ENCODE results near the gene KCTD16.

KCTD16 gene

GRCh38 chr5:144237851-144238250, 67.2 kb downstream of the KCTD16 start:
- Histone ChIP-seq H3K27me3 (ENCODE audit: insufficient read depth, low read length, poor library complexity) (peaks cover 3% of the 10 kb centered on the region), H3K9me3 (ENCODE audit: insufficient read depth, low read length, severe bottlenecking) (no peaks in the 10 kb centered on the region), H3K27ac (ENCODE audit: low read length) (no peak overlapping the region), H3K4me1 (ENCODE audit: insufficient read depth, low read length) (no peaks in the 10 kb centered on the region), H3K79me2 (ENCODE audit: insufficient read depth, low read length) (no peaks in the 10 kb centered on the region), H3K4me2 (ENCODE audit: insufficient read depth, low read length) (no peak overlapping the region), H4K20me1 (ENCODE audit: insufficient read depth, low read length) (no peaks in the 10 kb centered on the region), H3K36me3 (ENCODE audit: insufficient read depth, low read length) (no peaks in the 10 kb centered on the region), H3K4me3 (ENCODE audit: low read depth in 1 of 2, low read length in 2 of 2) (no peak overlapping the region), H3K9ac (ENCODE audit: low read depth, low read length) (no peak overlapping the region), H2AFZ (ENCODE audit: low read depth, low read length) (no peak overlapping the region)
- no peak for TF ChIP-seq EZH2 (IDR thresholded peaks at IDR 0.05; ENCODE audit: borderline replicate concordance, low read depth, low read length, severe bottlenecking)
- no peak for DNase-seq
- ATAC-seq (ENCODE audit: insufficient read depth, low read depth), result no peak

GRCh38 chr5:144247131-144247530, 76.5 kb downstream of the KCTD16 start:
- Histone ChIP-seq H3K27ac (ENCODE audit: low read length) (no peak overlapping the region), H3K27me3 (ENCODE audit: insufficient read depth, low read length, poor library complexity) (peaks cover 15% of the 10 kb centered on the region), H3K4me1 (ENCODE audit: insufficient read depth, low read length) (no peaks in the 10 kb centered on the region), H3K79me2 (ENCODE audit: insufficient read depth, low read length) (no peaks in the 10 kb centered on the region), H2AFZ (ENCODE audit: low read depth, low read length) (no peak overlapping the region), H3K9me3 (ENCODE audit: insufficient read depth, low read length, severe bottlenecking) (no peaks in the 10 kb centered on the region), H4K20me1 (ENCODE audit: insufficient read depth, low read length) (no peaks in the 10 kb centered on the region), H3K4me2 (ENCODE audit: insufficient read depth, low read length) (no peak overlapping the region), H3K4me3 (ENCODE audit: low read depth in 1 of 2, low read length in 2 of 2) (no peak overlapping the region), H3K36me3 (ENCODE audit: insufficient read depth, low read length) (no peaks in the 10 kb centered on the region), H3K9ac (ENCODE audit: low read depth, low read length) (no peak overlapping the region)
- TF ChIP-seq CTCF (IDR thresholded peaks at IDR 0.05; ENCODE audit: borderline replicate concordance, extremely low read depth, low read length, poor library complexity, severe bottlenecking) (no peak), EZH2 (IDR thresholded peaks at IDR 0.05; ENCODE audit: borderline replicate concordance, low read depth, low read length, severe bottlenecking) (no peak)
- ATAC-seq (ENCODE audit: insufficient read depth, low read depth) (no peak), DNase-seq (no peak)

GRCh38 chr5:144248015-144248414, 77.3 kb downstream of the KCTD16 start:
- H3K4me3 ChIP-seq (ENCODE audit: low read depth in 1 of 2, low read length in 2 of 2), result no peak overlapping the region
- H4K20me1 ChIP-seq (ENCODE audit: insufficient read depth, low read length), result no peaks in the 10 kb centered on the region
- H3K27me3 ChIP-seq (ENCODE audit: insufficient read depth, low read length, poor library complexity), result peaks cover 15% of the 10 kb centered on the region
- no peak overlapping the region for H3K27ac ChIP-seq (ENCODE audit: low read length)
- no peak overlapping the region for H3K9ac ChIP-seq (ENCODE audit: low read depth, low read length)
- DNase-seq (no peak), ATAC-seq (ENCODE audit: insufficient read depth, low read depth) (no peak)
- no peaks in the 10 kb centered on the region for H3K79me2 ChIP-seq (ENCODE audit: insufficient read depth, low read length)
- H3K4me2 ChIP-seq (ENCODE audit: insufficient read depth, low read length), result no peak overlapping the region
- no peaks in the 10 kb centered on the region for H3K36me3 ChIP-seq (ENCODE audit: insufficient read depth, low read length)
- H3K4me1 ChIP-seq (ENCODE audit: insufficient read depth, low read length), result no peaks in the 10 kb centered on the region
- no peak overlapping the region for H2AFZ ChIP-seq (ENCODE audit: low read depth, low read length)
- TF ChIP-seq CTCF (IDR thresholded peaks at IDR 0.05; ENCODE audit: borderline replicate concordance, extremely low read depth, low read length, poor library complexity, severe bottlenecking) (no peak), EZH2 (IDR thresholded peaks at IDR 0.05; ENCODE audit: borderline replicate concordance, low read depth, low read length, severe bottlenecking) (no peak)
- H3K9me3 ChIP-seq (ENCODE audit: insufficient read depth, low read length, severe bottlenecking), result no peaks in the 10 kb centered on the region

- Histone ChIP-seq H3K9me3 (ENCODE audit: insufficient read depth, low read length, severe bottlenecking) (no peaks in the 10 kb centered on the region), H3K4me3 (ENCODE audit: low read depth in 1 of 2, low read length in 2 of 2) (no peak overlapping the region), H3K36me3 (ENCODE audit: insufficient read depth, low read length) (no peaks in the 10 kb centered on the region), H2AFZ (ENCODE audit: low read depth, low read length) (no peak overlapping the region), H3K4me1 (ENCODE audit: insufficient read depth, low read length) (no peaks in the 10 kb centered on the region), H3K27ac (ENCODE audit: low read length) (no peak overlapping the region), H3K9ac (ENCODE audit: low read depth, low read length) (no peak overlapping the region), H3K27me3 (ENCODE audit: insufficient read depth, low read length, poor library complexity) (peaks cover 15% of the 10 kb centered on the region), H3K79me2 (ENCODE audit: insufficient read depth, low read length) (no peaks in the 10 kb centered on the region), H4K20me1 (ENCODE audit: insufficient read depth, low read length) (no peaks in the 10 kb centered on the region), H3K4me2 (ENCODE audit: insufficient read depth, low read length) (no peak overlapping the region)
- ATAC-seq (ENCODE audit: insufficient read depth, low read depth), result no peak
- no peak for DNase-seq
- no peak for TF ChIP-seq EZH2 (IDR thresholded peaks at IDR 0.05; ENCODE audit: borderline replicate concordance, low read depth, low read length, severe bottlenecking)
- TF ChIP-seq CTCF (IDR thresholded peaks at IDR 0.05; ENCODE audit: borderline replicate concordance, extremely low read depth, low read length, poor library complexity, severe bottlenecking), result no peak
These were observed 79.2 kb downstream of the KCTD16 start for GRCh38 chr5:144249755-144250464.
